Activated T-cell treated with anti-CD3 and anti-CD28 coated beads, Interleukin-2, amount 50 U/mL, for 72 hours (primary cell): Measurements from ENCODE around the gene CTSD. TPM values are rescaled to one million over a fixed set of nuclear protein-coding genes. Genes with fewer than 3 reads are reported as not detected.
"Not testable (repeated sequence)": the region's sequence is repeated elsewhere in the genome, so short reads cannot be mapped to it uniquely, and the experiment has no call there.

Experiments used
- ATAC-seq, 2 donors: fragments of 150-1000 bp; cut with Tn5 transposase; replicated peaks in 1 of 2; 2 replicates each; pipeline ENCODE4 v1.10.0; 2021; ENCODE audit warnings: moderate library complexity in 2 of 2, mild to moderate bottlenecking in 1 of 2
- DNase-seq, 2 donors: peaks; one replicate each; pipeline ENCODE4 v3.0.0; 2021 to 2022; ENCODE audit warnings: mixed read lengths in 1 of 2
- H3K27ac Mint-ChIP-seq: one replicate; pipeline ENCODE4 v1.8.0; 2022; ENCODE audit warnings: mild to moderate bottlenecking, moderate library complexity, mixed read lengths
- H3K27me3 Mint-ChIP-seq: one replicate; pipeline ENCODE4 v1.8.0; 2022; ENCODE audit warnings: low read depth, mixed read lengths
- H3K36me3 Mint-ChIP-seq, 2 donors: one replicate each; pipeline ENCODE4 v1.8.0; 2022; ENCODE audit warnings: mixed read lengths in 2 of 2, mild to moderate bottlenecking in 1 of 2; ENCODE audit not compliant: insufficient read depth in 2 of 2
- H3K4me1 Mint-ChIP-seq: one replicate; pipeline ENCODE4 v1.8.0; 2022; ENCODE audit warnings: low read depth, mixed read lengths
- H3K4me3 Mint-ChIP-seq, 2 donors: one replicate each; pipeline ENCODE4 v1.8.0; 2022; ENCODE audit warnings: mild to moderate bottlenecking in 2 of 2, mixed read lengths in 2 of 2, moderate library complexity in 2 of 2
- H3K9me3 Mint-ChIP-seq, 2 donors: one replicate each; pipeline ENCODE4 v1.8.0; 2022; ENCODE audit warnings: mixed read lengths in 2 of 2
- total RNA-seq, 2 donors: library from RNA; stranded (reverse); gene quantifications; one replicate each; pipeline ENCODE4 v1.2.3, GENCODE V29; 2022

CTSD gene
- total RNA-seq, 2 donors from 2014 or later: 56.2 to 66.9 TPM

- peak in 1 of 2 donors; percentile 0 for DNase-seq
- no peak for ATAC-seq
- H3K4me3 Mint-ChIP-seq: no peak overlapping the region
- no peaks in the 10 kb centered on the region for H3K36me3 Mint-ChIP-seq
- peaks cover 38% of the 10 kb centered on the region for H3K4me1 Mint-ChIP-seq
- no peaks in the 10 kb centered on the region for H3K9me3 Mint-ChIP-seq
- H3K27ac Mint-ChIP-seq: no peak overlapping the region
- no peaks in the 10 kb centered on the region for H3K27me3 Mint-ChIP-seq
Measured at GRCh38 chr11:1770528-1770927, 6.8 kb upstream of the CTSD start.

DNA sequence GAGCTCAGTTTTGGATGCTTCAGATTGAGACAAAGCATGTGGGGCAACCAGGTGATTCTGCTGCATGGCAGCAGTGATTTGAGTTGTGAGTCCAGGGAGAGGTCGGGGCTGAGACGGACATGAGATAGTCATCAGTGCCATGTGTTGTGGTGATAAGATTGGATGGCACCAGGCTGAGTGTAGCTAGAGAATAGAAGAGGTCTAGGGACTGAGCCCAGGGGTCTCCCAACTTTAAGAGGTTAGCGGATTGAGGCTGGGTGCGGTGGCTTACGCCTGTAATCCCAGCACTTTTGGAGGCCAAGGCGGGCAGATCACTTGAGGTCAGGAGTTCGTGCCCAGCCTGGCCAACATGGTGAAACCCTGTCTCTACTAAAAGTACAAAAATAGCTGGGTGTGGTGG is 6.3 kb upstream of the CTSD start:
- ATAC-seq: no peak
- no peak for DNase-seq
- H3K4me3 Mint-ChIP-seq: no peak overlapping the region

DNA sequence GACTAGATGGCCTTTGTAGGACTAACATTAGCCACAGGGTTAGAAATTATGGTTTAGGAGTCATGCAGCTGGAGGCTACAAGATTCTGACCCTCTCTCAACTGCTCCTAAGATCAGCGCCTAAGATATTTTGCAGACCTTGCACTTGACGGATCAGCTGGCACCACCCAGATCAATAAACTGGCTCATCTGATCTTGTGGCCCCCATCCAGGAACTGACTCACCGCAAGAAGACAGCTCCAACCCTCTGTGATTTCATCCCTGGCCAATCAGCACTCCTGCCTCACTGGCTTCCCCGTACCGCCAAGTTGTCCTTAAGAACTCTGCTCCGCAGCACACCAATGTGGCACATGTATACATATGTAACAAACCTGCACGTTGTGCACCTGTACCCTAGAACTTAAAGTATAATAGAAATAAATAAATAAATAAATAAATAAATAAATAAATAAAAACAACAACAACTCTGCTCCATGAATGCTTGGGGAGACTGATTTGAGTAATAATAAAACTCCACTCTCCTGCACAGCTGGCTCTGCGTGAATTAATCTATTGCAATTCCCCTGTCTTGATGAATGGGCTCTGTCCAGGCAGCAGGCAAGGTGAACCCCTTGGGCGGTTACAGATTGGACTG is 5.7 kb upstream of the CTSD start:
- DNase-seq: peak in 1 of 2 donors; percentile 0
- H3K4me1 Mint-ChIP-seq: peaks cover 41% of the 10 kb centered on the region
- H3K27ac Mint-ChIP-seq, H3K36me3 Mint-ChIP-seq, H3K9me3 Mint-ChIP-seq, ATAC-seq, H3K4me3 Mint-ChIP-seq, H3K27me3 Mint-ChIP-seq: not testable (repeated sequence)

More for the DNA sequence above, 6.3 kb upstream of the CTSD start:
- Mint-ChIP-seq H3K27me3 (no peaks in the 10 kb centered on the region), H3K36me3 (no peaks in the 10 kb centered on the region), H3K4me1 (peaks cover 38% of the 10 kb centered on the region), H3K27ac (no peak overlapping the region), H3K9me3 (no peaks in the 10 kb centered on the region)

DNA sequence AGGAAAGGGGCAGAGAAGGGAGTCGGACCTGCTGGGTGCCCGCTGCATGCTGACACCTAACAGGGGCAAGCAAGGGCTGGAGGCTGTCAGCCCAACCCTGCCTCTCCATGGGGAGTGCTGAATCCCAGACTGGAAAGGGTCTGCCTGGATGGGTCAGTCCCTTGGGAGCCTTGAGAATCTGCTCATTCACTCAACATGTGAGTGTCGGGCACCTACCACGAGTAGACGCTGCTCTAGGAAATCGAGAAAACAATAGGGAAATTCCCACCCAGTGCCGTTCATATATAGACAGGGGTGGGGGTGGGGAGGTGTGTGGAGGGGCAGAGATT is 4.4 kb upstream of the CTSD start:
- Mint-ChIP-seq H3K36me3 (no peaks in the 10 kb centered on the region), H3K4me3 (no peak overlapping the region), H3K27ac (no peak overlapping the region), H3K9me3 (no peaks in the 10 kb centered on the region), H3K4me1 (peaks cover 40% of the 10 kb centered on the region), H3K27me3 (no peaks in the 10 kb centered on the region)
- ATAC-seq (no peak), DNase-seq (peak in 1 of 2 donors; percentile 0)

DNA sequence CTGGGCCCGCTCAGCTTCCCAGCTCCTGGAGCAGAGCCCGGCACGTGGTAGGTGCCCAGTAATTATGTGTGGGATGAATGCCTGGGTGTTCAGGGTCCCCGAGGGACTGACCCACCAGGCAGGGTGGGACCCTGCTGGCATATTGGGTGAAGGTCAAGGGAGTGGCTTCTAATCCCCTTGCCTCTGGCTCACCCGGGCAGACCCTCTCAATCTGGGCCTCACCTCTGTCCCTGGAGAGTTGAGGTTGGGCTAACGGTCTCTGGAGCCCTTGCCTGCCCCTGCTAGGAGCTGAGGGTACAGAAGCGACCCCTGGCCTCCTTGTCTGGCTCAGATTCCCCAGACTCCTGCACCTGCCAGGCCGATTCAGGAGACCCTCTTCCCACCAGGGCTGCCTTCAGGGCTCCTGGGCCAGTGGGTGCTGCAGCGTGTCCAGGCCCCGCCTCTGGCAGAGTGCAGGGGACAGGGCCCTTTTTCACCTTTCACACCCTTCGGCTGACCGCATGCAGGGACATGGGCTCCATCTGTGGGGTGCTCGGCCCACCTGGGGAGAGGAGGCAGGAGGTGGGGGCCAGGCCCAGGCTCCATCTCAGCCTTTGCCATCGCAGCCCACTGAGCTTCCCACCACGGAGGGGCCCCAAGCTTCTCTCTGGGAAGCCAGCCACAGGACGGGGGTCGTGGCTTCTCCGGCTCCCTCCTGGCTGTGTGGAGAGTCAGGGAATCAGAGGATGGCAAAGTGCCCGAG is 3.8 kb upstream of the CTSD start:
- DNase-seq: peak in 1 of 2 donors; percentile 0
- H3K36me3 Mint-ChIP-seq: no peaks in the 10 kb centered on the region
- no peak overlapping the region for H3K4me3 Mint-ChIP-seq
- peaks cover 39% of the 10 kb centered on the region for H3K4me1 Mint-ChIP-seq
- no peak overlapping the region for H3K27ac Mint-ChIP-seq
- no peaks in the 10 kb centered on the region for H3K9me3 Mint-ChIP-seq
- no peak for ATAC-seq
- H3K27me3 Mint-ChIP-seq: no peaks in the 10 kb centered on the region

DNA sequence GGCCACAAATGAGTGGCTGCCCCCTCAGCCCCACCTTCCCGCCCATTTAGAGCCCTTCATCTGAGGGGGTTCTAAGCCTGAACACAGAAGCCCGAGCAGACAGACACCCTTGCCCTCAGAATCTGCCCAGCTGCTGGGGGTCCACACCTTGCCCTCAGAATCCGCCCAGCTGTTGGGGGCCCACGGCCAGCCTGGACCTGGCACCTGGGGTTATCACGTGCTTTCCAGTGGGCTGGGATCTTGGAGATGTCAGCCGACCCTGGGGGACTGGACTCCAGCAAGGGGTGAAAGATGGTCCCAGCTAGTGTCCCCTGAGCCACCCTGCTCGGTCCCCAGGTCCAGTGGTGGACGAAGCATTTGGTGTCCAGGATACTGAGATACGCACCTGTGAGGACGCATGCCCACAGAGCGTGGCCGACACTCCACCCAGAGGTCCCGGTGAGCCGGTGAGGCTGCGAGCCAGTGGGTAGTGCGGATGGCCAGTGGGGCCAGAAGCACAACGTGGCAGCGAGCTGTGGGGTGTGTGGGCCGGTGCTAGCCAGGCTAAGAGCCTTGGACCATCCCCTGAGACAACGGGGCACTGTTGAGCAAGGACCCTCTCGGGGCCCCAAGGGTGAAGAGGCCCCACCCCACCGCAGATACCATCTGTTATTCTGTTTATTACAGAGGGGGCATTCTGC is 3.1 kb upstream of the CTSD start:
- no peak for ATAC-seq
- Mint-ChIP-seq H3K36me3 (no peaks in the 10 kb centered on the region), H3K4me1 (peaks cover 39% of the 10 kb centered on the region), H3K9me3 (no peaks in the 10 kb centered on the region), H3K27ac (no peak overlapping the region), H3K4me3 (no peak overlapping the region), H3K27me3 (no peaks in the 10 kb centered on the region)
- peak in 1 of 2 donors; percentile 0 for DNase-seq

DNA sequence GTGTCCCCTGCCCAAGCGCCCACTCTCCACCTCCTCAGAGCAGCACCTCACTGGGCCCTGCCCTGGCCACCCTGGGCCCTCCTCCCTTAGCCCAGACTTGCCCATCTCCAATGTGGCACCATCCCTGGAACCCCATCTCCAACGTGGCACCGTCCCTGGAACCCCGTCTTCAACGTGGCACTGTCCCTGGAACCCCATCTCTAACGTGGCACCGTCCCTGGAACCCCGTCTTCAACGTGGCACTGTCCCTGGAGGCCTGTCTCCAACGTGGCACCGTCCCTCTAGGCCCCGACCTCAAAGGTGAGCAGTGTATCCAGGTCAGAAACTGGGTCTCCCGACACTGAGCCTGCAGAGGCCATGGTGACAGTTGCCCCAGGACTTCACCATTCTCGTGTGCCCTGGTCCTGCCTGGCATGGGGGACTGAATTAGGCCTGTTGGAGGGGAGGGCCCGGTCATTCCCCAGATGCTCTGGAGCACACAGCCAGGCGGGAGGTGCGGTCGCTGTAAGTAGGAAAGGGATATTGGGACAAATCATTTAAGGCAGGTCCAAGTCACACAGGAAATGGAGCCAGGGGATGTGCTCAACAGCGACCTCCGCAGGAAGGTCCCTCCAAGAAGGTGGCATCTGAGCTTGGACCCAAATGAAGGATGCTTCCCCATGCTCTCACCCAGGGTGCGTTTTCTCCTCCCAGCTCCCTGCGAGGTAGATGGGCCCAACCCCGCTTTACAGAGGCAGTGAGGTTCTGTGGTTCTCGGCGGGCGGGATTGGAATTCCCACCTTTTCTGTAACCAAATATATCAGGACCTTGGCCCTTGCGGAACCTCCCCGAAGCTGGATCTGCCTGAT is 2.4 kb upstream of the CTSD start:
- Mint-ChIP-seq H3K9me3 (no peaks in the 10 kb centered on the region), H3K27me3 (no peaks in the 10 kb centered on the region), H3K4me1 (peaks cover 37% of the 10 kb centered on the region), H3K36me3 (no peaks in the 10 kb centered on the region), H3K27ac (no peak overlapping the region), H3K4me3 (no peak overlapping the region)
- no peak for DNase-seq
- ATAC-seq: no peak

- H3K4me1 Mint-ChIP-seq: peaks cover 35% of the 10 kb centered on the region
- no peak overlapping the region for H3K27ac Mint-ChIP-seq
- H3K4me3 Mint-ChIP-seq: peak overlapping the region; percentile 62 to 69
- H3K9me3 Mint-ChIP-seq: no peaks in the 10 kb centered on the region
- DNase-seq (peak in 1 of 2 donors; percentile 36), ATAC-seq (peak; percentile 35 to 51)
- no peaks in the 10 kb centered on the region for H3K36me3 Mint-ChIP-seq
- no peaks in the 10 kb centered on the region for H3K27me3 Mint-ChIP-seq
Measured at GRCh38 chr11:1763336-1763795, 361 bp downstream of the CTSD start.

DNA sequence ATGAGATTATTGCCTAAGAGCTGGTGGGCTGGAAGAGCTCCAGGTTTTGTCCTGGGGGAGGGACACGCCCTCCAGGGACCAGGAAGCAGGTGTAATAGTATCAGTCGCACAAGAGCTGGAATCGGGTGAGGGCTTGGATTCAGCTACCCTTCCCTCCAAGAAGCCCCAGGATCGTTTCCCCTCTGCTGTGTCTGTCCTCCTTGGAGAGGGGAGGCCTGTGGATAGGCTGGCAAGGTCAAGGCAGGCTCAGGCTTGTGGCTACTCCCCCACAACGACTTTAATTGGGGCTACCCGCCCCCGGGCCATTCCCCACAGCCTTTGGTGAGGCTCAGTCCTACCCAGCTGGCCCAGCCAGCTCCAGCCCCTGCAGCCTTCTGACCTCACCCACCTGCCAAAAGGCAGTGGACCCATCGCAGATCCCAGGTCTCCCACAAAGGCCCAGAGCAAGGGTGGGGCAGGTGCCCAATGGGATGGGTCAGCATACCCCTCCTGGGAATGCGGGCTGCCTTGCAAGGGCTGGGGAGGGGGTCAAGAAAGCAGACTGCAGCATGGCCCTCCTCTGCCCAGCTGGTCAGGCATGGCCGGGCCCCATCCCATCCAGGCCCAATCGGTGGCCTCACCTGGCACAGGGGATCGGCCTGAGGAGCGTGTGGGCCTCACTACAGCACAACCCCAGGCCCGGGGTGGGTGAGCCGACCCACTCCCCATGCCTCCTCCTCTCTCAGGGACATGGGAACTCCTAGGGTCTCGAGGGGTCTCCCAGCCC is 1.0 kb downstream of the CTSD start:
- no peak for DNase-seq
- no peak overlapping the region for H3K27ac Mint-ChIP-seq
- no peaks in the 10 kb centered on the region for H3K27me3 Mint-ChIP-seq
- peak overlapping the region; percentile 62 to 69 for H3K4me3 Mint-ChIP-seq
- H3K36me3 Mint-ChIP-seq: no peaks in the 10 kb centered on the region
- peaks cover 35% of the 10 kb centered on the region for H3K4me1 Mint-ChIP-seq
- H3K9me3 Mint-ChIP-seq: no peaks in the 10 kb centered on the region
- no peak for ATAC-seq

DNA sequence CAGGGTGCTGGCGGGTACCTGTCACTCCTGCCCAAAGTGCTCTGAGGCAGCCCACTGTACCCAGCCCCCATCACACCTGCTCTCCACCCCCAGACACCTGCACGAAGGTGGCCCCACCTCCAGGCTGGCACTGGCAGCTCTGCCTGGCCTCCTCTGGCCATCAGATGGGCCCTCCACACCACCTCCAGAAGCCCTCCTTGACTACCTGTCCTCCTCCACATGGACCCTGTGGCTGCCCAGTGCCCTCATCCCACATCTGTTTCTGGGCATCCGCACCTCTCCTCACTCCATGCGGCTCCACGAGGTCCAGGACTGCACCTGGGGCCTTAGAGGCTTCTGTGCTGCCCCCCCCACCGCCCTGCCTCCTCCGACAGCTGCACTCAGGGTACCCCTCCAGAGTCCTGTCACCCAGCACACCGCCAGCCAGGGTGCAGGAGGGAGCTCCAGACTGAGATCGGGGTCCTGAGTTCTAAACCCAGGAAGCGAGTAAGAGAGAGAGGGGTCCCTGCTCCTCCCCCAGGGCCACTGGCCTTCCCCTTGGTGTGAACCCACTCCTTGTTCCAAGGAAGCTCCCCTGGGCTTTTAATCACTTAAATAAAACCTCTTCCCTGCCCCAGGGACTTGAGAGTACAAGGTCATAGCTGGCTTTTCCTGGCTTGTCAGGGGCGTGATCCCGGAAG is 1.7 kb downstream of the CTSD start:
- Mint-ChIP-seq H3K9me3 (no peaks in the 10 kb centered on the region), H3K4me1 (peaks cover 41% of the 10 kb centered on the region), H3K27ac (no peak overlapping the region), H3K4me3 (peak overlapping the region; percentile 62 to 69), H3K27me3 (no peaks in the 10 kb centered on the region), H3K36me3 (no peaks in the 10 kb centered on the region)
- ATAC-seq (no peak), DNase-seq (no peak)

- H3K27me3 Mint-ChIP-seq: no peaks in the 10 kb centered on the region
- H3K4me3 Mint-ChIP-seq: peak overlapping the region in 1 of 2 donors; percentile 62
- peaks cover 48% of the 10 kb centered on the region for H3K4me1 Mint-ChIP-seq
- H3K36me3 Mint-ChIP-seq: no peaks in the 10 kb centered on the region
- no peak overlapping the region for H3K27ac Mint-ChIP-seq
- H3K9me3 Mint-ChIP-seq: no peaks in the 10 kb centered on the region
- ATAC-seq (no peak), DNase-seq (no peak)
Measured at GRCh38 chr11:1761110-1761856, 2.4 kb downstream of the CTSD start.
